ENCODE data around the gene TRIM63.

DNA sequence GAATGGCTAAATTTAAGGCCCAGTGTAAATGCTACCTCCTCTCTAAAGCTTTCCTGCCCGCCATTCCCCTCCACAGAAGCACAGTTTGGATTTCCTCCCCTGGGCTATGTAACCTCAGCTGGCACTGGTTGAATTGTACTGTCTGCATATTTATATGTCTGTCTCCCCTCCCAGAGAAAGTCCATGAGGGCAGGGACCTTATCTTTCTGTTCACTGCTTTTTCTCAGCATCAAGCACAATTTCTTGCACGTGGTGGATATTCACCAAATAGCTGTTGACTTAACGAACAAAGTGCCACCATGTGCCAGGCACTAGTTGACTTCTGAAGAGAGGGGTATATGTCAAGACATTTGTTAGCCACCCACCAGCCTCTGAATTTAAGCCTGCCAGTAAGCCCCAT, 34.7 kb upstream of the TRIM63 start:
- TF ChIP-seq EZH2phosphoT487 (IDR thresholded peaks at IDR 0.05; ENCODE audit: borderline replicate concordance, low read length) (no peak), EZH2 (IDR thresholded peaks at IDR 0.05; ENCODE audit: low read length, unreplicated experiment) (no peak), CTCF (conservative IDR thresholded peaks at IDR 0.05; ENCODE audit: low read depth, low read length) (no peak)

Measured in PC-3 (cell line).